Measurements from ENCODE around the gene NTF4.

GRCh38 chr19:49104229-49104864 is 39.7 kb upstream of the NTF4 start:
- TF ChIP-seq CTCF (IDR thresholded peaks at IDR 0.05): no peak
- no peak for TF ChIP-seq POLR2A (IDR thresholded peaks at IDR 0.05)

Measured in thyroid gland (tissue), 4 donors.